MM.1S (cell line): ENCODE measurements around the gene CAPN15.

Source experiments
- DNase-seq: peaks from one replicate; pipeline ENCODE4 v3.0.0-alpha.2; 2015
- H2AFZ ChIP-seq: fragments of 300-600 bp; sonication (generic); 2 replicates; pipeline ENCODE4 v1.6.0; 2016; ENCODE audit warnings: antibody characterized with exemption, low read length
- H3F3A ChIP-seq: fragments of 300-600 bp; sonication (generic); 2 replicates; pipeline ENCODE4 v1.6.1; 2016; ENCODE audit warnings: mild to moderate bottlenecking, antibody characterized with exemption, low read length, moderate library complexity, mixed read lengths; ENCODE audit not compliant: insufficient read depth
- H3K27ac ChIP-seq: fragments of 300-600 bp; sonication (generic); 2 replicates; pipeline ENCODE4 v1.5.1; 2016; ENCODE audit warnings: mild to moderate bottlenecking, low read length
- H3K27me3 ChIP-seq: fragments of 300-600 bp; sonication (generic); replicated peaks from 2 replicates; pipeline ENCODE4 v1.6.0; 2016; ENCODE audit warnings: low read length; ENCODE audit not compliant: insufficient read depth
- H3K36me3 ChIP-seq: fragments of 300-600 bp; sonication (generic); replicated peaks from 2 replicates; pipeline ENCODE4 v1.6.1; 2016; ENCODE audit warnings: mild to moderate bottlenecking, low read length, mixed read lengths; ENCODE audit not compliant: insufficient read depth
- H3K4me1 ChIP-seq: fragments of 300-600 bp; sonication (generic); 2 replicates; pipeline ENCODE4 v1.6.1; 2016; ENCODE audit warnings: low read length, mixed read lengths
- H3K4me2 ChIP-seq: fragments of 300-600 bp; sonication (generic); 2 replicates; pipeline ENCODE4 v1.6.0; 2016; ENCODE audit warnings: low read depth, low read length
- H3K4me3 ChIP-seq: fragments of 300-600 bp; sonication (generic); 2 replicates; pipeline ENCODE4 v1.5.1; 2016; ENCODE audit warnings: low read length, mixed read lengths
- H3K79me2 ChIP-seq: fragments of 300-600 bp; sonication (generic); 2 replicates; pipeline ENCODE4 v1.6.1; 2016; ENCODE audit warnings: mixed run types, low read length, mixed read lengths
- H3K9ac ChIP-seq: fragments of 300-600 bp; sonication (generic); 2 replicates; pipeline ENCODE4 v1.6.1; 2016; ENCODE audit warnings: low read length, mixed read lengths
- H3K9me2 ChIP-seq: fragments of 300-600 bp; sonication (generic); replicated peaks from 2 replicates; pipeline ENCODE4 v1.6.1; 2016; ENCODE audit warnings: mild to moderate bottlenecking, low read length, mixed read lengths; ENCODE audit not compliant: insufficient read depth
- H3K9me3 ChIP-seq: fragments of 300-600 bp; sonication (generic); replicated peaks from 2 replicates; pipeline ENCODE4 v1.6.1; 2016; ENCODE audit warnings: mild to moderate bottlenecking, low read length, mixed read lengths; ENCODE audit not compliant: insufficient read depth
- H4K20me1 ChIP-seq: fragments of 300-600 bp; sonication (generic); 2 replicates; pipeline ENCODE4 v1.6.1; 2016; ENCODE audit warnings: mild to moderate bottlenecking, low read length, moderate library complexity, mixed read lengths; ENCODE audit not compliant: insufficient read depth
- CTCF ChIP-seq: fragments of 300-600 bp; sonication (generic); IDR thresholded peaks from 2 replicates; pipeline ENCODE4 v1.5.1; 2016; ENCODE audit warnings: antibody characterized with exemption, low read length, mixed read lengths
- EZH2 ChIP-seq: fragments of 300-600 bp; sonication (generic); optimal IDR thresholded peaks from 2 replicates; pipeline ENCODE3; 2017; ENCODE audit warnings: low read depth, mild to moderate bottlenecking, antibody characterized with exemption, low read length, mixed read lengths
- EZH2phosphoT487 ChIP-seq: fragments of 300-600 bp; sonication (generic); IDR thresholded peaks from 2 replicates; pipeline ENCODE4 v1.6.1; 2018; ENCODE audit warnings: antibody characterized with exemption, low read length

The CAPN15 gene

GRCh38 chr16:510066-510825 lies 17.3 kb upstream of the CAPN15 start:
- Histone ChIP-seq H3F3A (no peaks in the 10 kb centered on the region), H2AFZ (no peak overlapping the region), H3K4me2 (no peak overlapping the region), H3K9ac (no peak overlapping the region), H3K9me2 (no peaks in the 10 kb centered on the region), H3K9me3 (no peaks in the 10 kb centered on the region), H4K20me1 (no peaks in the 10 kb centered on the region), H3K27me3 (no peaks in the 10 kb centered on the region), H3K27ac (no peak overlapping the region), H3K36me3 (no peaks in the 10 kb centered on the region), H3K79me2 (no peaks in the 10 kb centered on the region), H3K4me1 (no peaks in the 10 kb centered on the region), H3K4me3 (no peak overlapping the region)
- DNase-seq, result no peak
- TF ChIP-seq EZH2phosphoT487, result no peak
- no peak for TF ChIP-seq EZH2
- no peak for TF ChIP-seq CTCF

GRCh38 chr16:512802-513201 lies 14.7 kb upstream of the CAPN15 start:
- H4K20me1 ChIP-seq, result no peaks in the 10 kb centered on the region
- no peaks in the 10 kb centered on the region for H3K36me3 ChIP-seq
- H3K79me2 ChIP-seq, result no peaks in the 10 kb centered on the region
- H3K4me2 ChIP-seq, result no peak overlapping the region
- no peaks in the 10 kb centered on the region for H3K9me2 ChIP-seq
- no peak for DNase-seq
- no peaks in the 10 kb centered on the region for H3F3A ChIP-seq
- no peak overlapping the region for H2AFZ ChIP-seq
- no peaks in the 10 kb centered on the region for H3K27me3 ChIP-seq
- TF ChIP-seq EZH2, result no peak
- TF ChIP-seq CTCF, result no peak
- no peak for TF ChIP-seq EZH2phosphoT487
- H3K9me3 ChIP-seq, result no peaks in the 10 kb centered on the region
- no peak overlapping the region for H3K4me3 ChIP-seq
- H3K27ac ChIP-seq, result no peak overlapping the region
- no peaks in the 10 kb centered on the region for H3K4me1 ChIP-seq
- no peak overlapping the region for H3K9ac ChIP-seq

DNA sequence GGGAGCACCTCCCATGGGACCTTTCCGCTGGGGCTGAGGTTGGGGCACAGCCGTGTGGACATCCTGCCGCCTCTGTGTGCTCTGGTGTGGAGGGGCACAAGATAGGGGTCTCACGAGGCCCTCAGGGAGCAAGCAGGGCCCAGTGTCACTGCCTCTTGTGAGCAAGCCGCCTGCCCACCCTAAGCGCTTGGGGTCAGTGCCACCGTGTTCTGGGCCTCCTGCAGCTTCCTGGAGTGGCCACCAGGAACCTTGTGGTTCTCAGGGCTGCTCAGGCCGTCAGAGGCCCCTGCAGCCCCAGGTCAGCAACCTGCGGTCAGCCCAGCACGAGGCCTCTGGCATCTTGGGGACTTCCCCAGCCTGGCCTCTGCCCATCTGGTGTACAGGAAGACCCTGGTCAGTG lies 13.6 kb upstream of the CAPN15 start:
- H3K27ac ChIP-seq, result no peak overlapping the region
- DNase-seq, result no peak
- H2AFZ ChIP-seq, result no peak overlapping the region
- H3K4me2 ChIP-seq, result no peak overlapping the region
- H3K4me3 ChIP-seq, result no peak overlapping the region
- H4K20me1 ChIP-seq, result no peaks in the 10 kb centered on the region
- no peaks in the 10 kb centered on the region for H3K79me2 ChIP-seq
- no peak overlapping the region for H3K9ac ChIP-seq
- no peaks in the 10 kb centered on the region for H3K9me3 ChIP-seq
- no peak for TF ChIP-seq CTCF
- TF ChIP-seq EZH2phosphoT487, result no peak
- TF ChIP-seq EZH2, result no peak
- no peaks in the 10 kb centered on the region for H3K4me1 ChIP-seq
- H3K27me3 ChIP-seq, result no peaks in the 10 kb centered on the region
- no peaks in the 10 kb centered on the region for H3K9me2 ChIP-seq
- H3F3A ChIP-seq, result no peaks in the 10 kb centered on the region
- no peaks in the 10 kb centered on the region for H3K36me3 ChIP-seq
